CD14-positive monocyte (primary cell): Measurements from ENCODE around the gene ST7. TPM values are rescaled to one million over a fixed set of nuclear protein-coding genes. Genes with fewer than 3 reads are reported as not detected.

Source experiments
- DNase-seq, 3 donors: peaks; one replicate each; pipeline ENCODE4 v3.0.0-alpha.2; 2011 to 2022
- H2AFZ ChIP-seq: 2 replicates; pipeline ENCODE4 v1.6.0; 2012; ENCODE audit warnings: mild to moderate bottlenecking, low read depth, low read length, inconsistent platforms; ENCODE audit not compliant: insufficient read depth, poor library complexity, severe bottlenecking
- H3K27ac ChIP-seq, 2 donors: 1 replicate in 1 of 2; 2 replicates in 1 of 2; pipeline ENCODE4 v1.5.1; 2012 to 2013; ENCODE audit warnings: low read length in 2 of 2, control low read depth in 1 of 2, inconsistent platforms in 1 of 2, low read depth in 1 of 2, mild to moderate bottlenecking in 1 of 2
- H3K27me3 ChIP-seq, 2 donors: one replicate each; pipeline versions ENCODE4 v1.6.0 to v1.6.1; 2011 to 2013; ENCODE audit warnings: low read length in 2 of 2; ENCODE audit not compliant: control insufficient read depth in 2 of 2, insufficient read depth in 2 of 2
- H3K36me3 ChIP-seq, 2 donors: replicated peaks in 1 of 2; 1 replicate in 1 of 2; 2 replicates in 1 of 2; pipeline versions ENCODE4 v1.5.1 to v1.6.1; 2012 to 2013; ENCODE audit warnings: low read length in 2 of 2, control low read depth in 1 of 2, inconsistent platforms in 1 of 2, mild to moderate bottlenecking in 1 of 2; ENCODE audit not compliant: insufficient read depth in 2 of 2, control insufficient read depth in 1 of 2
- H3K4me1 ChIP-seq, 2 donors: 1 replicate in 1 of 2; 2 replicates in 1 of 2; pipeline versions ENCODE4 v1.5.1 to v1.6.1; 2012 to 2013; ENCODE audit warnings: low read length in 2 of 2, control low read depth in 1 of 2, inconsistent platforms in 1 of 2, mild to moderate bottlenecking in 1 of 2, moderate library complexity in 1 of 2; ENCODE audit not compliant: insufficient read depth in 2 of 2, control insufficient read depth in 1 of 2
- H3K4me2 ChIP-seq: replicated peaks from 2 replicates; pipeline ENCODE3; 2012; ENCODE audit warnings: low read length, moderate library complexity, mild to moderate bottlenecking; ENCODE audit not compliant: poor library complexity, severe bottlenecking; ENCODE audit errors: extremely low read depth
- H3K4me3 ChIP-seq, 3 experiments: fragments of 200-600 bp in 1 of 3; sonication (generic) in 1 of 3; replicated peaks in 1 of 3; 1 replicate in 2 of 3; 2 replicates in 1 of 3; pipeline ENCODE4 v1.5.1; 2011 to 2013; ENCODE audit warnings: low read length in 3 of 3, mild to moderate bottlenecking in 3 of 3, control low read depth in 2 of 3, low read depth in 2 of 3, inconsistent platforms in 1 of 3, moderate library complexity in 1 of 3
- H3K79me2 ChIP-seq: 2 replicates; pipeline ENCODE4 v1.6.0; 2012; ENCODE audit warnings: mild to moderate bottlenecking, control low read depth, inconsistent platforms, low read length, moderate library complexity; ENCODE audit not compliant: insufficient read depth
- H3K9ac ChIP-seq: 2 replicates; pipeline ENCODE4 v1.6.0; 2017; ENCODE audit warnings: low read length, mild to moderate bottlenecking; ENCODE audit not compliant: insufficient read depth, poor library complexity, severe bottlenecking
- H3K9me3 ChIP-seq, 2 donors: replicated peaks in 1 of 2; 1 replicate in 1 of 2; 2 replicates in 1 of 2; pipeline versions ENCODE4 v1.5.1 to v1.6.1; 2012 to 2013; ENCODE audit warnings: low read length in 2 of 2, control low read depth in 1 of 2; ENCODE audit not compliant: control insufficient read depth in 1 of 2, insufficient read depth in 1 of 2
- H4K20me1 ChIP-seq: 2 replicates; pipeline ENCODE4 v1.6.0; 2012; ENCODE audit warnings: mild to moderate bottlenecking, low read length, control low read depth, moderate library complexity; ENCODE audit not compliant: insufficient read depth
- H3K27ac Mint-ChIP-seq, 7 donors: one replicate each; pipeline ENCODE4 v1.8.0; 2020; ENCODE audit warnings: mild to moderate bottlenecking in 7 of 7, mixed read lengths in 7 of 7, moderate library complexity in 6 of 7, inconsistent platforms in 2 of 7
- H3K27me3 Mint-ChIP-seq, 3 donors: one replicate each; pipeline ENCODE4 v1.8.0; 2021 to 2022; ENCODE audit warnings: low read depth in 3 of 3, mild to moderate bottlenecking in 3 of 3, mixed read lengths in 3 of 3, moderate library complexity in 3 of 3, inconsistent platforms in 1 of 3
- H3K36me3 Mint-ChIP-seq, 2 donors: one replicate each; pipeline ENCODE4 v1.8.0; 2020; ENCODE audit warnings: mixed read lengths in 2 of 2, inconsistent platforms in 1 of 2, mild to moderate bottlenecking in 1 of 2
- H3K4me1 Mint-ChIP-seq: one replicate; pipeline ENCODE4 v1.8.0; 2020; ENCODE audit warnings: mild to moderate bottlenecking, mixed read lengths
- H3K4me3 Mint-ChIP-seq, 2 donors: one replicate each; pipeline ENCODE4 v1.8.0; 2020; ENCODE audit warnings: mild to moderate bottlenecking in 2 of 2, mixed read lengths in 2 of 2, moderate library complexity in 1 of 2
- H3K9me3 Mint-ChIP-seq, 7 donors: one replicate each; pipeline ENCODE4 v1.8.0; 2020 to 2022; ENCODE audit warnings: mixed read lengths in 7 of 7, mild to moderate bottlenecking in 6 of 7, moderate library complexity in 6 of 7, inconsistent platforms in 2 of 7
- CTCF ChIP-seq: fragments of 200-600 bp; IDR thresholded peaks from one replicate; pipeline ENCODE4 v1.8.0; 2022; ENCODE audit warnings: antibody characterized with exemption, mild to moderate bottlenecking
- WGBS: methylation state at CpG from one replicate; pipeline ENCODE4 v1.1.5; 2013; ENCODE audit warnings: missing lambda C conversion rate; ENCODE audit not compliant: insufficient coverage; 5-methylcytosine and 5-hydroxymethylcytosine counted together
- intact Hi-C, 2 donors: fragments of 100-400 bp; cut with micrococcal nuclease; formaldehyde crosslinking; loops; one replicate each; pipeline versions ENCODE4 v1.15.0 to v1.15.1; 2023
- polyA plus RNA-seq, 3 donors: library from polyadenylated mRNA; depleted of rRNA in 1 of 3; unstranded in 2 of 3; stranded (reverse) in 1 of 3; fragments of 300-500 nt in 2 of 3; fragments of >200 nt in 1 of 3; fragmentation: Illumina TruSeq in 2 of 3; gene quantifications; 1 replicate in 2 of 3; 2 replicates in 1 of 3; pipeline ENCODE4 v1.2.3, GENCODE V29; 2012 to 2021

Gene ST7
- polyA plus RNA-seq, 3 donors: 3.6 to 5.5 (median 4.1) TPM

GRCh38 chr7:117138981-117139380 is 185.7 kb downstream of the ST7 start:
- no peak overlapping the region for H3K9ac ChIP-seq
- H3K36me3 ChIP-seq: no peaks in the 10 kb centered on the region
- intact Hi-C loops: no loop called here
- no peaks in the 10 kb centered on the region for H3K79me2 ChIP-seq
- Mint-ChIP-seq H3K9me3 (no peaks in the 10 kb centered on the region), H3K27ac (peak overlapping the region; percentile 61 to 90 (median 85)), H3K4me3 (peak overlapping the region; percentile 2 to 79), H3K4me1 (peaks cover 54% of the 10 kb centered on the region), H3K27me3 (peaks cover 0 to 2% (median 0%) of the 10 kb centered on the region in 3 donors), H3K36me3 (peaks cover 0 to 3% of the 10 kb centered on the region in 2 donors)
- H3K4me3 ChIP-seq: peak overlapping the region in 2 of 3 experiments; percentile 25 to 62
- peaks cover 44 to 53% of the 10 kb centered on the region in 2 donors for H3K4me1 ChIP-seq
- H3K27me3 ChIP-seq: no peaks in the 10 kb centered on the region
- no peaks in the 10 kb centered on the region for H4K20me1 ChIP-seq
- H3K9me3 ChIP-seq: no peaks in the 10 kb centered on the region
- H3K27ac ChIP-seq: peak overlapping the region; percentile 18 to 83
- TF ChIP-seq CTCF: no peak
- H3K4me2 ChIP-seq: peak overlapping the region; percentile 67
- DNase-seq: peak in 1 of 3 donors; percentile 54
- H2AFZ ChIP-seq: peak overlapping the region; percentile 47
- no CpG with 5 or more reads among the region's 1 CpG for WGBS

GRCh38 chr7:117139397-117139984 is 186.2 kb downstream of the ST7 start:
- peak overlapping the region; percentile 18 to 83 for H3K27ac ChIP-seq
- H2AFZ ChIP-seq: peak overlapping the region; percentile 47
- H3K4me3 Mint-ChIP-seq: peak overlapping the region; percentile 43 to 79
- H3K4me1 ChIP-seq: peaks cover 39 to 48% of the 10 kb centered on the region in 2 donors
- DNase-seq: no peak
- peaks cover 0 to 3% of the 10 kb centered on the region in 2 donors for H3K36me3 Mint-ChIP-seq
- H3K79me2 ChIP-seq: no peaks in the 10 kb centered on the region
- peak overlapping the region; percentile 58 to 90 (median 85) for H3K27ac Mint-ChIP-seq
- WGBS: 0% methylated on average over 1 of the region's 3 CpGs
- H3K4me1 Mint-ChIP-seq: peaks cover 49% of the 10 kb centered on the region
- no peaks in the 10 kb centered on the region for H3K9me3 Mint-ChIP-seq
- no peak overlapping the region for H3K9ac ChIP-seq
- H3K27me3 ChIP-seq: no peaks in the 10 kb centered on the region
- no peaks in the 10 kb centered on the region for H3K9me3 ChIP-seq
- intact Hi-C loops: no loop called here
- peak overlapping the region in 2 of 3 experiments; percentile 25 to 62 for H3K4me3 ChIP-seq
- peak overlapping the region; percentile 67 for H3K4me2 ChIP-seq
- H3K36me3 ChIP-seq: no peaks in the 10 kb centered on the region
- peaks cover 0 to 2% (median 0%) of the 10 kb centered on the region in 3 donors for H3K27me3 Mint-ChIP-seq
- no peaks in the 10 kb centered on the region for H4K20me1 ChIP-seq
- TF ChIP-seq CTCF: no peak
